IMR-90 (cell line): ENCODE measurements around the gene FUCA2. TPM values are rescaled to one million over a fixed set of nuclear protein-coding genes. Genes with fewer than 3 reads are reported as not detected.

Experiments
- ATAC-seq: fragments of 200-7000 bp; cut with Tn5 transposase; 2 replicates; pipeline ENCODE4 v1.9.1; 2020; ENCODE audit warnings: low read depth, mild to moderate bottlenecking, moderate library complexity
- BruUV-seq: library from RNA; stranded (reverse); fragments of 400-500 nt; replicated peaks from 2 replicates; lab custom pipeline; 2021; lab: Mats Ljungman, UMichigan
- CTCF ChIA-PET: fragments of 300-600 bp; formaldehyde crosslinking; extraction: SDS; loops from one replicate; lab custom pipeline; 2021; ENCODE audit warnings: antibody characterized with exemption; lab: Yijun Ruan, JAX
- POLR2A ChIA-PET: fragments of 300-600 bp; sonication (Branson Sonifier 250); formaldehyde crosslinking; loops from one replicate; lab custom pipeline; 2022; ENCODE audit warnings: antibody characterized with exemption; ENCODE audit not compliant: unreplicated experiment; lab: Charles Lee
- DNase-seq: peaks from one replicate; pipeline ENCODE4 v3.0.0; 2013
- H2AFZ ChIP-seq: replicated peaks from 2 replicates; pipeline ENCODE3; 2013; ENCODE audit warnings: low read length, mild to moderate bottlenecking; ENCODE audit not compliant: poor library complexity
- H2AK5ac ChIP-seq: 2 replicates; pipeline ENCODE4 v1.6.1; 2013; ENCODE audit warnings: low read depth, low read length, inconsistent platforms
- H2AK9ac ChIP-seq: replicated peaks from 2 replicates; pipeline ENCODE3; 2013; ENCODE audit warnings: mild to moderate bottlenecking, low read depth, low read length, moderate library complexity; ENCODE audit not compliant: poor library complexity
- H2BK120ac ChIP-seq: 2 replicates; pipeline ENCODE4 v1.6.1; 2013; ENCODE audit warnings: low read depth, low read length, inconsistent platforms
- H2BK15ac ChIP-seq: 3 replicates; pipeline ENCODE4 v1.6.1; 2013; ENCODE audit warnings: low read depth, low read length, inconsistent platforms
- H2BK20ac ChIP-seq: 2 replicates; pipeline ENCODE4 v1.6.1; 2013; ENCODE audit warnings: low read depth, mild to moderate bottlenecking, inconsistent platforms, low read length, moderate library complexity
- H2BK5ac ChIP-seq: 2 replicates; pipeline ENCODE4 v1.6.1; 2013; ENCODE audit warnings: mild to moderate bottlenecking, low read depth, low read length, inconsistent platforms; ENCODE audit not compliant: poor library complexity, severe bottlenecking
- H3K14ac ChIP-seq: replicated peaks from 2 replicates; pipeline ENCODE4 v1.6.1; 2013; ENCODE audit warnings: low read depth, low read length, inconsistent platforms
- H3K18ac ChIP-seq: 2 replicates; pipeline ENCODE4 v1.6.1; 2013; ENCODE audit warnings: low read depth, low read length, control low read depth
- H3K23ac ChIP-seq: 2 replicates; pipeline ENCODE4 v1.6.1; 2013; ENCODE audit warnings: low read depth, low read length, inconsistent platforms
- H3K27ac ChIP-seq: 2 replicates; pipeline ENCODE4 v1.5.1; 2013; ENCODE audit warnings: mild to moderate bottlenecking, control low read depth, low read length; ENCODE audit not compliant: insufficient read depth
- H3K27me3 ChIP-seq: 2 replicates; pipeline ENCODE4 v1.6.1; 2013; ENCODE audit warnings: low read length; ENCODE audit not compliant: control insufficient read depth, insufficient read depth
- H3K36me3 ChIP-seq: 2 replicates; pipeline ENCODE4 v1.6.1; 2013; ENCODE audit warnings: low read length, mixed read lengths; ENCODE audit not compliant: control insufficient read depth, insufficient read depth
- H3K4ac ChIP-seq: 2 replicates; pipeline ENCODE4 v1.6.1; 2013; ENCODE audit warnings: low read depth, low read length, inconsistent platforms
- H3K4me1 ChIP-seq: 2 replicates; pipeline ENCODE4 v1.6.1; 2013; ENCODE audit warnings: low read length, mixed read lengths; ENCODE audit not compliant: control insufficient read depth, insufficient read depth
- H3K4me2 ChIP-seq: 2 replicates; pipeline ENCODE4 v1.6.1; 2013; ENCODE audit warnings: low read depth, mild to moderate bottlenecking, control low read depth, low read length, moderate library complexity
- H3K4me3 ChIP-seq: 2 replicates; pipeline ENCODE4 v1.5.1; 2013; ENCODE audit warnings: low read depth, mild to moderate bottlenecking, control low read depth, low read length, moderate library complexity; ENCODE audit not compliant: insufficient read depth
- H3K56ac ChIP-seq: 2 replicates; pipeline ENCODE4 v1.6.1; 2013; ENCODE audit warnings: low read length, inconsistent platforms; ENCODE audit not compliant: insufficient read depth; ENCODE audit errors: extremely low read depth
- H3K79me1 ChIP-seq, 2 experiments: 2 replicates each; pipeline ENCODE4 v1.6.1; 2013; ENCODE audit warnings: low read length in 2 of 2, inconsistent platforms in 1 of 2, low read depth in 1 of 2
- H3K9ac ChIP-seq: 2 replicates; pipeline ENCODE4 v1.6.1; 2013; ENCODE audit warnings: low read depth, low read length, control low read depth
- H3K9me1 ChIP-seq: 2 replicates; pipeline ENCODE4 v1.6.1; 2013; ENCODE audit warnings: low read length, inconsistent platforms; ENCODE audit not compliant: insufficient read depth
- H3K9me3 ChIP-seq: 2 replicates; pipeline ENCODE4 v1.6.1; 2013; ENCODE audit warnings: low read length; ENCODE audit not compliant: control insufficient read depth, insufficient read depth
- H4K20me1 ChIP-seq: 2 replicates; pipeline ENCODE4 v1.6.1; 2013; ENCODE audit warnings: low read length, inconsistent platforms; ENCODE audit not compliant: insufficient read depth
- H4K5ac ChIP-seq: 2 replicates; pipeline ENCODE4 v1.6.1; 2013; ENCODE audit warnings: mild to moderate bottlenecking, low read depth, low read length, control low read depth
- H4K8ac ChIP-seq, 2 experiments: 2 replicates each; pipeline ENCODE4 v1.6.1; 2013; ENCODE audit warnings: low read depth in 2 of 2, low read length in 2 of 2, control low read depth in 1 of 2, inconsistent platforms in 1 of 2
- H4K91ac ChIP-seq: 2 replicates; pipeline ENCODE4 v1.6.1; 2013; ENCODE audit warnings: low read depth, low read length, inconsistent platforms; ENCODE audit not compliant: insufficient read depth
- ELK1 ChIP-seq: fragments of 150-350 bp; IDR thresholded peaks from 2 replicates; pipeline ENCODE4 v1.6.1; 2016; ENCODE audit warnings: low read depth, mild to moderate bottlenecking, low read length, moderate library complexity, borderline replicate concordance
- NFE2L2 ChIP-seq: fragments of 150-350 bp; IDR thresholded peaks from 2 replicates; pipeline ENCODE4 v1.6.1; 2016; ENCODE audit warnings: low read depth, mild to moderate bottlenecking, low read length
- RAD21 ChIP-seq: IDR thresholded peaks from 2 replicates; pipeline ENCODE4 v1.6.1; 2012; ENCODE audit warnings: low read length, improper control_type of control experiment
- RCOR1 ChIP-seq: IDR thresholded peaks from 2 replicates; pipeline ENCODE4 v1.6.1; 2012; ENCODE audit warnings: mild to moderate bottlenecking, low read length, improper control_type of control experiment; ENCODE audit not compliant: insufficient replicate concordance
- RFX5 ChIP-seq: IDR thresholded peaks from 2 replicates; pipeline ENCODE4 v1.8.0; 2012; ENCODE audit warnings: low read depth, mild to moderate bottlenecking, low read length, moderate library complexity
- WGBS, 2 experiments: methylation state at CpG; one replicate each; pipeline versions ENCODE4 v1.1.5 to v1.1.7; 2013; ENCODE audit warnings: missing lambda C conversion rate in 2 of 2; ENCODE audit not compliant: insufficient read length in 1 of 2; ENCODE audit errors: extremely low coverage in 2 of 2; 5-methylcytosine and 5-hydroxymethylcytosine counted together
- dilution Hi-C: fragments of 300-500 bp; cut with HindIII; formaldehyde crosslinking; loops from one replicate; pipeline ENCODE4 v1.14.3; 2018; ENCODE audit warnings: low sequenced_read_pairs; ENCODE audit not compliant: unreplicated experiment
- in situ Hi-C: fragments of 300-500 bp; cut with MboI; formaldehyde crosslinking; loops from 3 replicates; pipeline ENCODE4 v1.14.3; 2019; ENCODE audit warnings: low sequenced_read_pairs, inconsistent platforms, mixed read lengths
- intact Hi-C: fragments of 100-400 bp; cut with micrococcal nuclease; formaldehyde crosslinking; loops from 2 replicates; pipeline ENCODE4 v1.10.0; 2022
- polyA plus RNA-seq, 3 experiments: library from polyadenylated mRNA; depleted of rRNA; stranded (reverse); fragments of >200 nt; gene quantifications; 2 replicates each; pipeline ENCODE4 v1.2.3, GENCODE V29; 2012; ENCODE audit warnings: low replicate concordance in 1 of 3
- total RNA-seq: library from RNA; depleted of rRNA; stranded (reverse); fragments of >200 nt; gene quantifications from 2 replicates; pipeline ENCODE4 v1.2.3, GENCODE V29; 2012

Gene FUCA2
- total and polyA plus RNA-seq, 2 of the 4 experiments (the other 2 are of a cell fraction), result 44.1 to 47.4 TPM

GRCh38 chr6:143527677-143528076, 16.2 kb upstream of the FUCA2 start:
- H3K4ac ChIP-seq, result no peak overlapping the region
- no peak overlapping the region for H2AK5ac ChIP-seq
- WGBS, 2 experiments, result no CpG with 5 or more reads among the region's 1 CpG
- DNase-seq (no peak), ATAC-seq (no peak)
- H3K4me1 ChIP-seq, result no peaks in the 10 kb centered on the region
- no peak overlapping the region for H3K9ac ChIP-seq
- H3K36me3 ChIP-seq, result no peaks in the 10 kb centered on the region
- H4K8ac ChIP-seq, result no peak overlapping the region
- H3K18ac ChIP-seq, result no peak overlapping the region
- CTCF ChIA-PET, result no interaction called here
- no peak overlapping the region for H2BK20ac ChIP-seq
- intact Hi-C loops, result no loop called here
- no peaks in the 10 kb centered on the region for H3K9me1 ChIP-seq
- no peak overlapping the region for H4K91ac ChIP-seq
- H3K4me3 ChIP-seq, result no peak overlapping the region
- no peaks in the 10 kb centered on the region for H4K20me1 ChIP-seq
- POLR2A ChIA-PET, result no interaction called here
- H3K14ac ChIP-seq, result no peak overlapping the region
- dilution Hi-C loops, result no loop called here
- H3K23ac ChIP-seq, result no peak overlapping the region
- no peak overlapping the region for H2BK5ac ChIP-seq
- no peak overlapping the region for H2BK120ac ChIP-seq
- H3K79me1 ChIP-seq, result no peaks in the 10 kb centered on the region
- no peak overlapping the region for H2AFZ ChIP-seq
- H2AK9ac ChIP-seq, result no peak overlapping the region
- H3K27me3 ChIP-seq, result peaks cover 6% of the 10 kb centered on the region
- BruUV-seq, result no TSS peak
- H3K27ac ChIP-seq, result no peak overlapping the region
- H3K9me3 ChIP-seq, result no peaks in the 10 kb centered on the region
- H3K56ac ChIP-seq, result no peak overlapping the region
- H2BK15ac ChIP-seq, result no peak overlapping the region
- in situ Hi-C loops, result no loop called here
- H3K4me2 ChIP-seq, result no peak overlapping the region
- TF ChIP-seq RFX5 (no peak), RCOR1 (no peak), ELK1 (no peak), RAD21 (no peak), NFE2L2 (no peak)
- H4K5ac ChIP-seq, result no peak overlapping the region
